Measurements from ENCODE around the gene DMPK.

Gene DMPK

DNA sequence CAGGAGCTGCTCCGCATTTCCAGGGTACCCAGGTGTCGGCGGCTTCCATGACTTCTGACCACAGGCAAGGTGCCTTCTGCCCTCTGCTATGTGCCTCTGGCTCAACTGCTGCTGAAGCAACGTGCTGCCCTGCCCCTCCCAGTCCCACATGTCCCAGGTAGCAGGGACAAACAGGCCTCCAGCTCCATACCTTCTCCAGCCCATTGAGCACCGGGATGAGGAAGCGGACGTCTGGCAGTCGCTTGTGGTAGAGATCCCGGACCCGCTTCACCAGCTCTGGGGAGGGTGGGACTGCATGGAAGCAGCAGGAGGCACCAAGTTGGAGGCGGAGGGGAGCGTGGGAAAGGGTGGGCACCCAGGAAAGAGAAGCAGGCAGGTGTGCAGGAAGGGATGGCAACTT, 40.9 kb upstream of the DMPK start:
- no peak overlapping the region for H3K9ac ChIP-seq (ENCODE audit: low read length)
- H3K36me3 ChIP-seq (ENCODE audit: low read length): no peaks in the 10 kb centered on the region; the same call in 1 of the 2 replicates
- no peaks in the 10 kb centered on the region for H4K20me1 ChIP-seq (ENCODE audit: low read depth, low read length)
- H3K9me3 ChIP-seq (ENCODE audit: insufficient read depth, low read length): no peaks in the 10 kb centered on the region
- no peak overlapping the region for H3K4me2 ChIP-seq (ENCODE audit: low read depth, low read length, poor library complexity, severe bottlenecking)
- no peaks in the 10 kb centered on the region for H3K79me2 ChIP-seq (ENCODE audit: insufficient read depth, low read length)
- H3F3A ChIP-seq (ENCODE audit: insufficient read depth): no peaks in the 10 kb centered on the region
- H3K27me3 ChIP-seq (ENCODE audit: low read length): no peaks in the 10 kb centered on the region
- no peak overlapping the region for H2AFZ ChIP-seq (ENCODE audit: low read depth, low read length, severe bottlenecking)
- no peak for TF ChIP-seq EZH2phosphoT487 (conservative IDR thresholded peaks at IDR 0.05; ENCODE audit: low read length)
- TF ChIP-seq, protein P1, sequence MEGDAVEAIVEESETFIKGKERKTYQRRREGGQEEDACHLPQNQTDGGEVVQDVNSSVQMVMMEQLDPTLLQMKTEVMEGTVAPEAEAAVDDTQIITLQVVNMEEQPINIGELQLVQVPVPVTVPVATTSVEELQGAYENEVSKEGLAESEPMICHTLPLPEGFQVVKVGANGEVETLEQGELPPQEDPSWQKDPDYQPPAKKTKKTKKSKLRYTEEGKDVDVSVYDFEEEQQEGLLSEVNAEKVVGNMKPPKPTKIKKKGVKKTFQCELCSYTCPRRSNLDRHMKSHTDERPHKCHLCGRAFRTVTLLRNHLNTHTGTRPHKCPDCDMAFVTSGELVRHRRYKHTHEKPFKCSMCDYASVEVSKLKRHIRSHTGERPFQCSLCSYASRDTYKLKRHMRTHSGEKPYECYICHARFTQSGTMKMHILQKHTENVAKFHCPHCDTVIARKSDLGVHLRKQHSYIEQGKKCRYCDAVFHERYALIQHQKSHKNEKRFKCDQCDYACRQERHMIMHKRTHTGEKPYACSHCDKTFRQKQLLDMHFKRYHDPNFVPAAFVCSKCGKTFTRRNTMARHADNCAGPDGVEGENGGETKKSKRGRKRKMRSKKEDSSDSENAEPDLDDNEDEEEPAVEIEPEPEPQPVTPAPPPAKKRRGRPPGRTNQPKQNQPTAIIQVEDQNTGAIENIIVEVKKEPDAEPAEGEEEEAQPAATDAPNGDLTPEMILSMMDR (IDR thresholded peaks at IDR 0.05; ENCODE audit: insufficient read depth, low read length, poor library complexity, severe bottlenecking): no peak
- H3K4me3 ChIP-seq (ENCODE audit: insufficient read depth, low read length, poor library complexity, severe bottlenecking): no peak overlapping the region
- no peak overlapping the region for H3K27ac ChIP-seq (ENCODE audit: low read depth, low read length)
- H3K9me2 ChIP-seq (replicated peaks; ENCODE audit: insufficient read depth, low read length): no peaks in the 10 kb centered on the region

DNA sequence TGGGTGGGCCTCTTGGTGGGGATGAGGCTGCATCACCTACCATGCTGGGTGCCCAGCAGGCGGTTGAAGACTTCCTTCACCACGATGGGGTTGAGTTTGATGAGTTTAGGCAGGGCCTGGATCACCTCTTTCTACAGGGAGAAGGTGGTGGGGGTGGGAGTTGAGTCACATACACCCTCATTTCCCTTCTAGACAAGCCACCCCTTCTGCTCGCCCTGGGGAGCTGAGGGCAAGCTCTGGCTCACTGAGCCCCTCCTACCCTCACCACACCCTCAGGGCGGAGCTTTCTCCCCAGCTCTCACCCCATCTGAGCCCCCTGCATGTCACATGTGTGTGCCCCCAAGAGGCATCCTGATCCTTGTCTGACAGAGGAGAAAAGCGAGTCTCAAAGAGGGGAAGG, 40.4 kb upstream of the DMPK start:
- TF ChIP-seq, protein P1 (IDR thresholded peaks at IDR 0.05; ENCODE audit: insufficient read depth, low read length, poor library complexity, severe bottlenecking): no peak
- no peak for TF ChIP-seq EZH2phosphoT487 (conservative IDR thresholded peaks at IDR 0.05; ENCODE audit: low read length)
- Histone ChIP-seq H3K9me3 (ENCODE audit: insufficient read depth, low read length) (no peaks in the 10 kb centered on the region), H3K4me3 (ENCODE audit: insufficient read depth, low read length, poor library complexity, severe bottlenecking) (no peak overlapping the region), H4K20me1 (ENCODE audit: low read depth, low read length) (no peaks in the 10 kb centered on the region), H2AFZ (ENCODE audit: low read depth, low read length, severe bottlenecking) (no peak overlapping the region), H3K9ac (ENCODE audit: low read length) (no peak overlapping the region), H3K4me2 (ENCODE audit: low read depth, low read length, poor library complexity, severe bottlenecking) (no peak overlapping the region), H3F3A (ENCODE audit: insufficient read depth) (no peaks in the 10 kb centered on the region), H3K9me2 (replicated peaks; ENCODE audit: insufficient read depth, low read length) (no peaks in the 10 kb centered on the region), H3K27me3 (ENCODE audit: low read length) (no peaks in the 10 kb centered on the region), H3K27ac (ENCODE audit: low read depth, low read length) (no peak overlapping the region), H3K36me3 (ENCODE audit: low read length) (no peaks in the 10 kb centered on the region), H3K79me2 (ENCODE audit: insufficient read depth, low read length) (no peaks in the 10 kb centered on the region)

DNA sequence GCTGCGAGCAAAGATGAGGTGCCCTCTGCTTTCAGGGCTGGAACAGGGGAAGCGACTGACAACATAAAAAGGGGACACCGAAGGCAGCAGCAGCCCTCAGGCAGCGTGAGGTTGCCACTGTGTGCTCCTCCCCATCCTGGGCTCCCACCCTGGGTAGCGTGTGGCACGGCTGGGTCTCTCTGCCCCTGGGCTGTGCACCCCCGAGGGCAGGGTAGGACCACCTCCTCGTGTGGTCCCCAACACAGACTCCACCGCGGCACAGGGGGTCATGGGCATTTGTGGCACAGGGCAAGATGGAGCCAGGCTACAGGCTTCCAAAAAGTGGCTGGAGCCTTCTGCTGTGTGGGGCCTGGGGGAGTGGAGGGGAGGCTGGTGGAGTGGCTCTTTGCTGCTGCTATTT, 39.3 kb upstream of the DMPK start:
- H3F3A ChIP-seq (ENCODE audit: insufficient read depth): peaks cover 3% of the 10 kb centered on the region; the same call in 1 of the 2 replicates
- no peak overlapping the region for H2AFZ ChIP-seq (ENCODE audit: low read depth, low read length, severe bottlenecking)
- H3K4me3 ChIP-seq (ENCODE audit: insufficient read depth, low read length, poor library complexity, severe bottlenecking): no peak overlapping the region
- H3K79me2 ChIP-seq (ENCODE audit: insufficient read depth, low read length): no peaks in the 10 kb centered on the region
- H3K9me2 ChIP-seq (replicated peaks; ENCODE audit: insufficient read depth, low read length): no peaks in the 10 kb centered on the region
- H4K20me1 ChIP-seq (ENCODE audit: low read depth, low read length): no peaks in the 10 kb centered on the region
- TF ChIP-seq EZH2phosphoT487 (conservative IDR thresholded peaks at IDR 0.05; ENCODE audit: low read length): no peak
- TF ChIP-seq, protein P1 (IDR thresholded peaks at IDR 0.05; ENCODE audit: insufficient read depth, low read length, poor library complexity, severe bottlenecking): no peak
- H3K4me2 ChIP-seq (ENCODE audit: low read depth, low read length, poor library complexity, severe bottlenecking): no peak overlapping the region
- H3K27ac ChIP-seq (ENCODE audit: low read depth, low read length): no peak overlapping the region
- no peaks in the 10 kb centered on the region for H3K36me3 ChIP-seq (ENCODE audit: low read length)
- no peaks in the 10 kb centered on the region for H3K27me3 ChIP-seq (ENCODE audit: low read length)
- H3K9me3 ChIP-seq (ENCODE audit: insufficient read depth, low read length): no peaks in the 10 kb centered on the region
- no peak overlapping the region for H3K9ac ChIP-seq (ENCODE audit: low read length)
